NCI-H146 (cell line): ENCODE data around the gene C1S.
A peak's percentile ranks its signal among the peaks of the same experiment; 100 is the strongest.
"Not testable (repeated sequence)": the region's sequence is repeated elsewhere in the genome, so short reads cannot be mapped to it uniquely, and the experiment has no call there.

Experiments
- DNase-seq: peaks from one replicate; lab custom pipeline; 2025; lab: John Stamatoyannopoulos, UW

The C1S gene

DNA sequence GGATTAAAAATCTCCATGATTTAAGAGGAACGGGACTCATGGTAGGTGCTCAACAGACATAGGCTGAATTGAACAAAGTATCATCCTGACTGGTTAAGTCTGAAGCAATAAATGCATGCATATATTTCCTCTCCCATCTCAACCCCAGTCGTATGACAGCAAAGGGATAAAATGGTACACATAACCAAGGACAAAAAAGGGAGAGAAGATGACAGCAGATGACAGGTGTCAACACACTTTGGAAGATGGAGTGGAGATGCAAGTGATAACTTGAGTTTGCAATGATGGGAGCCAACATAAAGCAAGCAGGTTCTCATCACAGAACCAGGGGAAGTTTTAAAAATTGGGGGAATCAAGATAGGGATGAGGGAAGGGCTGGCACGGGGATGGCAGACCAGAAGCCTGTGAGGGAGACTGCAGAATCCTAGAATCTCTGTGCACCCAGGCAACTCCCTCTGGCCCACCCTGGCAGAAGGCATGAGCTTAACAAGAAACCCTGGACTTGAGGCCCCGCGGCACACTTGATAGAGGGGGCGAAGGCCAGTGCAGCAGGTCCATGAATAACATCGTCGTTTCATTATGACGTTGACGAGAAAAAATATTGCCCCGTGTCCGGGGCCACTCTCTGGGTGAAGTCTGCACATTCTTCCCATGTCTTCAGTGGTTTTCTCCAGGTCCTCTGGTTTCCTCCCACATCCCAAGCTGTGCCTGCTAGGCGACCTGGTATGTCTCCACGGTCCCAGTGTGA lies 43.5 kb downstream of the C1S start:
- no peak for DNase-seq

GRCh38 chr12:7106082-7106481 lies 45.6 kb downstream of the C1S start:
- DNase-seq: no peak

GRCh38 chr12:7107181-7107580 lies 46.7 kb downstream of the C1S start:
- DNase-seq: not testable (repeated sequence)

DNA sequence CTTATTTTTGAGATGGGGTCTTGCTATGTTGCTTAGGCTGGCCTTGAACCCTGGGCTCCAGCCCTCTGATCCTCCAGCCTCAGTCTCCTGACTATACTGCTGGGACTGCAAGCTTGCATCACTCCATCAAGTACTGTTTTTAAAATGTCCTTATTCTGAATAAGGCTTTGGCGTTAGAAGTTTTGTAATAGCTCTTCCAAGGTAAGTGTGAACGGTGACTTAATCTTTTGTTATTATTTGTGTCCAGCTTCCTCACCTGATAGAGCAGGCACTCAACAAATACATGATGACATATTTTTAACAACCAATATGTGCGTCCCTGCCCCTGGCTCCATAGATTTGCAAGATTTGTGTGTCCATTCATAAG lies 47.1 kb downstream of the C1S start:
- peak; percentile 66 for DNase-seq

DNA sequence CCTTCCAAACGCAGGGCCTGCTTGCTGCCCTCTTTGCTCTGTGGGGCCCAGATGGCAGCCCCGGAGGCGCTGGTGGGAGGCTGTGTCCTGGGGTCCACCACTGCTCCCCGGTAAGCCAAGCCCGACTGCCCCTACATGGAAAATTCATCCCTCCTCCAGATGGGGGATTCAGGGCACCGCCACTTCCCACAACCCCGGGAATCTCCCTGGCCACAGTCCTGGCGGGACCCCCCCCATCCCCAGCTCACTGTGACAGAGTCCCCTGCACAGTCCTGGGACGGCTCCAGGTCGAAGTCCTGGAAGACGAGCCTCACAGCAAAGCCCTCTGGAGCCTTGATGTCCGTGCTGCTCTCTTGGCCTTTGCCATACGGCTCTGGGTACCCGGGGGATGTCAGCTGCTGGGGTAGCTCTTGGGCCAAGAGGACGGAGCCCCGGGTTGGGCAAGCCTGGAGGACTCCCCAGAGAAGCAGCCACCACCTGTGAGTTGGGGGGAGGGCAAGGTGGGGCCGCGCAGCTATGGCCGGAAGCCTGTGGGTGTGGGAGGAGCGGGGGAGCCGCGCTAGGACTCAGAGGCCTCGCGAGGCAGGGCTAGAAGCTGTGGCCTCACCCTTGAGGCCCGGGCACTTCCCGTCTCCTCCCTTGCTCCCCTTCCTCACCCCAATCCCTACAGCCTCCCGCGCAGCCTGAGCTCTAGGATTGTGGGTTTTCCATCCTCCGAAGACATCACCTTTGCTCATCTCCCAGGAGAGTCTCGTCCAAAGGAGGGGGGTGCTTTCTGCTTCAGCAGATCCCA lies 47.7 kb downstream of the C1S start:
- peak; percentile 96 for DNase-seq

DNA sequence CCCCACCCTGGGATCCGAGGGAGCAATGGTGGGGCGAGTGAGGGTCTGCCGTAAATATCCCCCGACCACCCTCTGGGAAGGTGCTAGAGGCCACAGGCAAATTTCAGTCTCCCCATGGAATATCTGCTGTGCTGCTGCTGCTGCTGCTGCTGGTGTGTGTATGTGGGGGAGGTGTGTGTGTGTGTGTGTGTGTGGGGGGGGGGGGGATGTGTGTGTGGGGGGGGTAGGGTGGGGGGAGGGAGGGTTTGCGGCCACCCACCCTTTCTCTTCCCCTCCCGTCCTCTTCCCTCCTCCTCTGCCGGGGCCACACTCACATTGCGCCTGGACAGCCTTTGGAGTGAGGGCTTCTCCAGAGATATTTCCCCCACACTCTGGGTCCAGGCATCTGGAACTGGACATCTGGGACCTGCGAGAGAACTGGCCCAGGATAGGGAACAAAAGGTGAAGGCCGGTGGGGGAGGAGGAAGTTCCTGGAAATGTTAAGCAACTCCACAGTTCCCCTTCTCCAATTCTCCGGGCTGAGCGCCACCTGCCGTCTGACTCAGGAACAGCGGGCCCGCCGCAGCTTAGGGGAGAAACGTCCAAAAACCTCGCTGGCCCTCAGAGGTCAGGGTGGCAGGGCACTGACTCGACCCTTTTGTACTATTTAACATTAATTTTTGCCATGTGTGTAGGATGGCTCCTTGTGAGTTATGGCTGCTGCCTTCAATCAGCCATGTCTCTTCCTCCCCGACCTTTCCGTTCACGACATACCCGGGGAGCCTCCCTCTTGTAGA lies 48.5 kb downstream of the C1S start, which contains the start of gene C1RL:
Gene C1RL (minus strand): TSS at position 419 of the 776 bp plus-strand sequence. CDS start 34 bp downstream, at position 385.
- DNase-seq: peak; percentile 94

DNA sequence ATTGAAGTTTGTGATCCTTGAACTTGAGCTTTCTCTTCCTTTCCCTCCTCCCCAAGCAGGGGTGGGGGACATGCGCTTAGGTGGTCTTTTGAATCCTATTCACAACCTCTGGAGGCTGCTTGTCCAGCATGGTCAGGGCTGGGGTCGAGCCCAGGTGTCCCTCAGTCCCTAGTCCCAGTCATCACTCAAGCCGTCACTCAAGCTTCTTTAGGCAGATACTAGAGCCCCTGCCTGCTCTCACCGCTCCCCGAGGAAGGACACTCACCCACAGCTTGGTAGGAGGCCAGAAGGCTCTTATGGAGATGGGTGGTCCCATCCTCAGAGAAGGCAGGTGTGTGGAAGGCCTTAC lies 49.0 kb downstream of the C1S start:
- no peak for DNase-seq

GRCh38 chr12:7110661-7111060 lies 50.1 kb downstream of the C1S start:
- no peak for DNase-seq

- no peak for DNase-seq
These were observed 51.5 kb downstream of the C1S start for GRCh38 chr12:7112041-7112440.

DNA sequence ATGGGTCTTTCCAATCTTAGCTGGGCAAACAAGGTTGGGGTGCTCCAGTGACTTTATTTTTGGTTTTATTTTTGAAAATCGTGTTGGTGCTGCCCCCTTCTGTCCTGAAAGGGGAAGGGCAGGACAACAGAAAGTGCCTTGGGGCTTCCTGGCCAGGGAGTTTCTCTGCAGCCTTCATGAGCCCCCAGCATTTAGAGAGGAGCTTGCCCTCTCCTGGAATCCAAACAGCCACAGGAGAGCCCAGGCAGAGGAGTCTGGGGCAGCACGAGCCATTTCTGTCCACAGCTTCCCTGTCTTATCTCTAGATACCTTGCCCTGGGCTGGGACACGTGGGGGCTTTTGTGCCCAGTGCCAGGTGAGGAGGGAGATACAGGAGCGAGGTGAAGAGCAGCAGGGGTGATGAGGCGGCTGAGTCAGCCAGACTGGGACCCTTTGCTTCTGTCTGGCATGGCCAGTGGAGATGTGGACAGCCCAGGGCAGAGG lies 52.9 kb downstream of the C1S start:
- peak; percentile 38 for DNase-seq

DNA sequence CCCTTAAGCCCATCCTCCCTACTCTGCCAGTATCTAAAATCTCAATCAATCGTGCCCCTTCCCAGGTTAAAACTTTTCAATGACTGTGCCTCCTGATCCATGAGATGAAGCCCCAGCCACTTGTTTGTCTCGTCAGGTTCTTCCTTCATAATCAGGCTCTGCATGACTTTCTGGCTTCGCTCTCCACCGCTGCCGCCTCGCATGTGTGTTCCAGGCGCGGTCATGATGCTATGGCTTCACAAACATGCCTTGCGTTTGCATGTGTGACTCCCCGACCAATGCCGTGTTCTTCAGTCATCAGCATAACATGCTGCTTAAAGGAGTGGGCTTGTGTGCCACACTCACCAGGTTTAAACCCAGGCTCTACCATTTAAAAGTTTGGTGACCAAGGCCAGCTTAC lies 53.5 kb downstream of the C1S start:
- DNase-seq: no peak

- no peak for DNase-seq
These were observed 54.3 kb downstream of the C1S start for GRCh38 chr12:7114851-7115250.

GRCh38 chr12:7116196-7116595 lies 55.7 kb downstream of the C1S start:
- no peak for DNase-seq

- no peak for DNase-seq
These were observed 56.4 kb downstream of the C1S start for GRCh38 chr12:7116916-7117315.

DNA sequence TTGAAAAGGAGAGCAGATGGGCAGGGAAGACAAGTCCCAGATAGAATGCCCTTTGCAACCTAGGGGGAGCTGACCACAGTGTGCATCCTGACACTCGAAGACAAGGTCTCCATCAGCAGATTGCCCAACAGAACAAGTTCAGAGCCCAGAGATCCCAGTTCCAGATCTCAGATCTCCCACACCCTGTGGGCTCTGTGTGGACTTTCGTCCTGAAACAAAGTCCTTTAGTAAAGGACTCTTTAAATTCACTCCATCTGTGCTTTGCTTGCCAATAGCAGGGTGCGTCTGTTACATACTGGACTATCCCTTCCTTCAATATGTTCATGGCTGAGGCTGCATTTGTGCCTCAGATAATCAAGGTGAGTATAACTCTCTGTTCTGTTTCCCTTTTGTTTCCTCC lies 57.2 kb downstream of the C1S start:
- no peak for DNase-seq

GRCh38 chr12:7118881-7119280 lies 58.4 kb downstream of the C1S start:
- no peak for DNase-seq

- no peak for DNase-seq
These were observed 59.6 kb downstream of the C1S start for GRCh38 chr12:7120166-7120565.
